DND-41 (cell line): ENCODE results near the gene ANKMY1.

Source experiments
- CTCF ChIP-seq: IDR thresholded peaks from 2 replicates; pipeline ENCODE4 v1.5.1; 2012; ENCODE audit warnings: borderline replicate concordance, low read length, moderate library complexity, mild to moderate bottlenecking; ENCODE audit not compliant: poor library complexity, severe bottlenecking; ENCODE audit errors: extremely low read depth
- EZH2 ChIP-seq: IDR thresholded peaks from 3 replicates; pipeline ENCODE4 v1.6.1; 2012; ENCODE audit warnings: borderline replicate concordance, low read depth, mild to moderate bottlenecking, moderate library complexity, low read length, inconsistent platforms; ENCODE audit not compliant: severe bottlenecking

GRCh38 chr2:240527153-240527750 lies 30.5 kb downstream of the ANKMY1 start:
- TF ChIP-seq CTCF (no peak), EZH2 (no peak)
